Liver (tissue), 9 donors: Measurements from ENCODE around the gene BICDL2. TPM values are rescaled to one million over a fixed set of nuclear protein-coding genes. Genes with fewer than 3 reads are reported as not detected.

Experiments used
- DNase-seq: peaks from one replicate; pipeline ENCODE4 v3.0.0-alpha.2; 2017; ENCODE audit warnings: low spot score
- H3K27ac ChIP-seq, 2 donors: one replicate each; pipeline ENCODE4 v1.7.0; 2013; ENCODE audit warnings: inconsistent platforms in 2 of 2, low read length in 2 of 2, control low read depth in 1 of 2, low read depth in 1 of 2, mild to moderate bottlenecking in 1 of 2
- H3K27me3 ChIP-seq, 4 donors: one replicate each; pipeline versions ENCODE4 v1.6.1 to v1.7.0; 2013; ENCODE audit warnings: low read length in 3 of 4, inconsistent platforms in 1 of 4, mild to moderate bottlenecking in 1 of 4, moderate library complexity in 1 of 4; ENCODE audit not compliant: control insufficient read depth in 4 of 4, insufficient read depth in 4 of 4
- H3K36me3 ChIP-seq, 4 donors: one replicate each; pipeline versions ENCODE4 v1.6.1 to v1.7.0; 2013; ENCODE audit warnings: low read length in 3 of 4, mild to moderate bottlenecking in 3 of 4, low read depth in 1 of 4, moderate library complexity in 1 of 4; ENCODE audit not compliant: control insufficient read depth in 4 of 4, insufficient read depth in 3 of 4
- H3K4me1 ChIP-seq, 4 donors: one replicate each; pipeline versions ENCODE4 v1.6.1 to v1.7.0; 2013; ENCODE audit warnings: low read length in 3 of 4, mild to moderate bottlenecking in 3 of 4, moderate library complexity in 1 of 4; ENCODE audit not compliant: control insufficient read depth in 4 of 4, insufficient read depth in 4 of 4
- H3K4me3 ChIP-seq, 3 donors: one replicate each; pipeline versions ENCODE4 v1.6.1 to v1.7.0; 2013; ENCODE audit warnings: low read length in 3 of 3, control low read depth in 1 of 3, low read depth in 1 of 3, mild to moderate bottlenecking in 1 of 3
- H3K9ac ChIP-seq, 2 donors: one replicate each; pipeline ENCODE4 v1.7.0; 2013; ENCODE audit warnings: low read length in 2 of 2, mild to moderate bottlenecking in 2 of 2, moderate library complexity in 2 of 2, control low read depth in 1 of 2, low read depth in 1 of 2
- H3K9me3 ChIP-seq, 4 donors: one replicate each; pipeline versions ENCODE4 v1.6.1 to v1.7.0; 2013; ENCODE audit warnings: low read length in 3 of 4; ENCODE audit not compliant: control insufficient read depth in 4 of 4
- ATF3 ChIP-seq: IDR thresholded peaks from 2 replicates; pipeline ENCODE4 v1.6.1; 2016; ENCODE audit warnings: antibody characterized with exemption
- CTCF ChIP-seq: fragments of 150-350 bp; IDR thresholded peaks from 2 replicates; pipeline ENCODE4 v1.5.1; 2017; ENCODE audit warnings: improper control_type of control experiment, low read depth, low read length; ENCODE audit not compliant: missing input control
- EGR1 ChIP-seq, 2 donors: IDR thresholded peaks; 2 replicates each; pipeline ENCODE4 v1.6.1; 2016 to 2018; ENCODE audit warnings: antibody characterized with exemption in 2 of 2, low read depth in 2 of 2
- FOXA1 ChIP-seq: IDR thresholded peaks from 2 replicates; pipeline ENCODE4 v1.6.1; 2016; ENCODE audit warnings: antibody characterized with exemption
- FOXA2 ChIP-seq: IDR thresholded peaks from 2 replicates; pipeline ENCODE4 v1.6.1; 2016; ENCODE audit warnings: antibody characterized with exemption
- GABPA ChIP-seq, 2 donors: IDR thresholded peaks in 1 of 2; conservative IDR thresholded peaks in 1 of 2; 2 replicates each; pipeline ENCODE4 v1.6.1; 2016; ENCODE audit warnings: antibody characterized with exemption in 2 of 2, mild to moderate bottlenecking in 1 of 2, moderate library complexity in 1 of 2
- HNF4A ChIP-seq, 2 donors: conservative IDR thresholded peaks; 2 replicates each; pipeline ENCODE4 v1.6.1; 2016; ENCODE audit warnings: antibody characterized with exemption in 2 of 2, mild to moderate bottlenecking in 2 of 2
- HNF4G ChIP-seq: IDR thresholded peaks from 2 replicates; pipeline ENCODE4 v1.6.1; 2016; ENCODE audit warnings: antibody characterized with exemption
- JUND ChIP-seq, 2 donors: IDR thresholded peaks; 2 replicates each; pipeline ENCODE4 v1.6.1; 2016; ENCODE audit warnings: antibody characterized with exemption in 2 of 2
- MAX ChIP-seq: IDR thresholded peaks from 2 replicates; pipeline ENCODE4 v1.6.1; 2016; ENCODE audit warnings: antibody characterized with exemption
- NR2F2 ChIP-seq: IDR thresholded peaks from 2 replicates; pipeline ENCODE4 v1.6.1; 2016; ENCODE audit warnings: antibody characterized with exemption
- RAD21 ChIP-seq, 2 donors: IDR thresholded peaks; 2 replicates each; pipeline ENCODE4 v1.6.1; 2016; ENCODE audit warnings: antibody characterized with exemption in 2 of 2, mild to moderate bottlenecking in 2 of 2
- REST ChIP-seq: IDR thresholded peaks from 2 replicates; pipeline ENCODE4 v1.6.1; 2016; ENCODE audit warnings: antibody characterized with exemption, mild to moderate bottlenecking
- RXRA ChIP-seq, 2 donors: IDR thresholded peaks; 2 replicates each; pipeline ENCODE4 v1.6.1; 2017 to 2018; ENCODE audit warnings: antibody characterized with exemption in 2 of 2, mild to moderate bottlenecking in 1 of 2
- SP1 ChIP-seq: IDR thresholded peaks from 2 replicates; pipeline ENCODE4 v1.6.1; 2018; ENCODE audit warnings: antibody characterized with exemption, mild to moderate bottlenecking
- TAF1 ChIP-seq: conservative IDR thresholded peaks from 2 replicates; pipeline ENCODE4 v1.6.1; 2016; ENCODE audit warnings: antibody characterized with exemption, mild to moderate bottlenecking
- YY1 ChIP-seq: IDR thresholded peaks from 2 replicates; pipeline ENCODE4 v1.6.1; 2016; ENCODE audit warnings: antibody characterized with exemption, mild to moderate bottlenecking
- ZBTB33 ChIP-seq: IDR thresholded peaks from 2 replicates; pipeline ENCODE4 v1.6.1; 2016; ENCODE audit warnings: antibody characterized with exemption
- WGBS: extraction: QIAGEN DNeasy Blood & Tissue Kit; methylation state at CpG from one replicate; pipeline ENCODE4 v1.1.7; 2013; 5-methylcytosine and 5-hydroxymethylcytosine counted together
- polyA plus RNA-seq, 2 donors: library from polyadenylated mRNA; stranded (reverse) in 1 of 2; unstranded in 1 of 2; fragments of 200-250 nt in 1 of 2; fragments of >200 nt in 1 of 2; fragmentation: Nextera tagmentation in 1 of 2; extraction: Ambion mirVana in 1 of 2; gene quantifications; one replicate each; pipeline versions ENCODE4 v1.2.1 to v1.2.3, GENCODE V29; 2013 to 2015
- total RNA-seq, 2 donors: library from RNA; depleted of rRNA; stranded (reverse); fragments of >200 nt; gene quantifications; one replicate each; pipeline ENCODE4 v1.2.3, GENCODE V29; 2014
- donor health status: healthy.
- donor health status: healthy.
- donor health status: healthy.
- donor health status: healthy.
- donor health status: healthy.

The BICDL2 gene
- total and polyA plus RNA-seq, 4 donors: 0.15 to 0.59 (median 0.33) TPM; not detected in 1

- WGBS: 84% methylated on average over 20 of the region's 20 CpGs
- H3K9me3 ChIP-seq: no peaks in the 10 kb centered on the region
- no peak overlapping the region for H3K27ac ChIP-seq
- H3K4me1 ChIP-seq: peaks cover 14 to 32% (median 23%) of the 10 kb centered on the region in 4 donors
- no peak overlapping the region for H3K4me3 ChIP-seq
- no peak overlapping the region for H3K9ac ChIP-seq
- no peaks in the 10 kb centered on the region for H3K27me3 ChIP-seq
- TF ChIP-seq FOXA1 (no peak), HNF4G (no peak), RAD21 (IDR thresholded peaks at IDR 0.05) (no peak), TAF1 (no peak), FOXA2 (no peak), JUND (IDR thresholded peaks at IDR 0.05) (no peak), MAX (no peak), ZBTB33 (no peak), ATF3 (no peak), YY1 (no peak)
- no peak for DNase-seq
- no peaks in the 10 kb centered on the region for H3K36me3 ChIP-seq
Measured at GRCh38 chr16:3017344-3017743, 19.4 kb downstream of the BICDL2 start.

GRCh38 chr16:3015865-3016521, 20.8 kb downstream of the BICDL2 start:
- H3K9me3 ChIP-seq: no peaks in the 10 kb centered on the region
- peaks cover 6 to 32% (median 15%) of the 10 kb centered on the region in 4 donors for H3K4me1 ChIP-seq
- no peak overlapping the region for H3K4me3 ChIP-seq
- WGBS: 91% methylated on average over 13 of the region's 13 CpGs
- DNase-seq: no peak
- H3K9ac ChIP-seq: no peak overlapping the region
- TF ChIP-seq GABPA (IDR thresholded peaks at IDR 0.05 in 1 of 2, conservative IDR thresholded peaks at IDR 0.05 in 1 of 2) (no peak), CTCF (no peak), JUND (IDR thresholded peaks at IDR 0.05) (no peak), RAD21 (IDR thresholded peaks at IDR 0.05) (no peak), FOXA2 (no peak), YY1 (no peak), HNF4A (conservative IDR thresholded peaks at IDR 0.05) (no peak), MAX (no peak), ATF3 (no peak), REST (no peak), FOXA1 (no peak), TAF1 (no peak), EGR1 (IDR thresholded peaks at IDR 0.05; ENCODE audit: low read depth in 2 of 2) (no peak), NR2F2 (no peak), RXRA (IDR thresholded peaks at IDR 0.05) (no peak), SP1 (no peak), HNF4G (no peak), ZBTB33 (no peak)
- no peaks in the 10 kb centered on the region for H3K27me3 ChIP-seq
- H3K27ac ChIP-seq: no peak overlapping the region
- no peaks in the 10 kb centered on the region for H3K36me3 ChIP-seq
